HEK293 (cell line): ENCODE measurements around the gene MAML2.

Experiments used
- CTCF ChIA-PET: fragments of 350-600 bp; formaldehyde crosslinking; extraction: SDS; loops from one replicate; lab custom pipeline; 2021; ENCODE audit warnings: antibody characterized with exemption; lab: Yijun Ruan, JAX
- POLR2A ChIA-PET: fragments of 300-600 bp; formaldehyde crosslinking; extraction: SDS; loops from one replicate; lab custom pipeline; 2020; ENCODE audit warnings: antibody characterized with exemption, inconsistent platforms; lab: Yijun Ruan, JAX
- H3K27ac ChIP-seq: fragments of 200-500 bp; sonication (Bioruptor generic); 2 replicates; pipeline ENCODE4 v1.5.1; 2014; ENCODE audit warnings: low read depth, low read length, control low read depth, inconsistent platforms; ENCODE audit errors: extremely low read depth
- H3K36me3 ChIP-seq, 2 experiments: fragments of 200-500 bp in 1 of 2; sonication (Bioruptor generic) in 1 of 2; 1 replicate in 1 of 2; 2 replicates in 1 of 2; pipeline ENCODE4 v1.5.1; 2014 to 2017; ENCODE audit warnings: inconsistent platforms in 2 of 2, low read length in 2 of 2; ENCODE audit not compliant: control insufficient read depth in 2 of 2, insufficient read depth in 1 of 2
- H3K4me1 ChIP-seq: fragments of 200-500 bp; sonication (Bioruptor generic); 2 replicates; pipeline ENCODE4 v1.5.1; 2014; ENCODE audit warnings: mild to moderate bottlenecking, low read length, inconsistent platforms; ENCODE audit not compliant: control insufficient read depth, insufficient read depth
- H3K4me3 ChIP-seq: 2 replicates; pipeline ENCODE4 v1.5.1; 2011; ENCODE audit warnings: low read depth, mild to moderate bottlenecking, control low read depth, low read length, moderate library complexity
- H3K9me3 ChIP-seq: fragments of 200-500 bp; sonication (Bioruptor generic); 2 replicates; pipeline ENCODE4 v1.5.1; 2014; ENCODE audit warnings: low read depth, low read length, inconsistent platforms; ENCODE audit not compliant: control insufficient read depth, insufficient read depth
- ELK4 ChIP-seq: IDR thresholded peaks from 2 replicates; pipeline ENCODE4 v1.6.1; 2011; ENCODE audit warnings: mild to moderate bottlenecking, low read depth, low read length, borderline replicate concordance
- HOXD13 ChIP-seq: sonication (generic); formaldehyde crosslinking; IDR thresholded peaks from 2 replicates; pipeline ENCODE4 v1.8.0; 2022; ENCODE audit warnings: missing genetic modification reagents, borderline replicate concordance
- MZF1 ChIP-seq: fragments of 450-650 bp; formaldehyde crosslinking; IDR thresholded peaks from 2 replicates; pipeline ENCODE4 v1.5.1; 2017; ENCODE audit warnings: missing biosample characterization, missing genetic modification characterization, borderline replicate concordance
- ZFP37 ChIP-seq: fragments of 450-650 bp; formaldehyde crosslinking; IDR thresholded peaks from 2 replicates; pipeline ENCODE4 v1.5.1; 2016; ENCODE audit warnings: missing biosample characterization, missing genetic modification characterization
- ZNF10 ChIP-seq: fragments of 450-650 bp; formaldehyde crosslinking; IDR thresholded peaks from 2 replicates; pipeline ENCODE4 v1.5.1; 2017; ENCODE audit warnings: missing biosample characterization, missing genetic modification characterization
- ZNF121 ChIP-seq: fragments of 450-650 bp; formaldehyde crosslinking; IDR thresholded peaks from 2 replicates; pipeline ENCODE4 v1.5.1; 2016; ENCODE audit warnings: missing biosample characterization, missing genetic modification characterization
- ZNF157 ChIP-seq: fragments of 450-650 bp; formaldehyde crosslinking; IDR thresholded peaks from 2 replicates; pipeline ENCODE4 v1.5.1; 2016; ENCODE audit warnings: missing biosample characterization, missing genetic modification characterization
- ZNF274 ChIP-seq, 2 experiments: fragments of 200-500 bp in 1 of 2; fragments of 450-650 bp in 1 of 2; sonication (Bioruptor generic) in 1 of 2; formaldehyde crosslinking in 1 of 2; IDR thresholded peaks; 2 replicates each; pipeline versions ENCODE4 v1.5.1 to v1.6.1; 2014 to 2016; ENCODE audit warnings: borderline replicate concordance in 1 of 2, inconsistent platforms in 1 of 2, low read length in 1 of 2, missing biosample characterization in 1 of 2, missing genetic modification characterization in 1 of 2
- ZNF37A ChIP-seq: fragments of 450-650 bp; IDR thresholded peaks from 2 replicates; pipeline ENCODE4 v1.5.1; 2018; ENCODE audit warnings: missing biosample characterization, missing genetic modification characterization
- ZNF473 ChIP-seq: fragments of 450-650 bp; formaldehyde crosslinking; IDR thresholded peaks from 2 replicates; pipeline ENCODE4 v1.5.1; 2017; ENCODE audit warnings: missing biosample characterization, missing genetic modification characterization
- ZNF596 ChIP-seq: fragments of 450-650 bp; IDR thresholded peaks from 2 replicates; pipeline ENCODE4 v1.5.0; 2018; ENCODE audit warnings: missing biosample characterization, mild to moderate bottlenecking, missing genetic modification characterization, moderate library complexity
- ZNF76 ChIP-seq: fragments of 450-650 bp; formaldehyde crosslinking; IDR thresholded peaks from 2 replicates; pipeline ENCODE4; 2016; ENCODE audit warnings: low read depth, missing biosample characterization, missing genetic modification characterization, borderline replicate concordance
- TF ChIP-seq, protein P1 (sequence below): fragments of 450-650 bp; formaldehyde crosslinking; IDR thresholded peaks from 2 replicates; pipeline ENCODE4 v1.5.1; 2016; ENCODE audit warnings: missing biosample characterization, missing genetic modification characterization, borderline replicate concordance
- TF ChIP-seq, protein P2 (sequence below): fragments of 450-650 bp; formaldehyde crosslinking; IDR thresholded peaks from 2 replicates; pipeline ENCODE4 v1.5.1; 2016; ENCODE audit warnings: missing biosample characterization, missing genetic modification characterization

The MAML2 gene

GRCh38 chr11:96017856-96018255, 325.1 kb downstream of the MAML2 start:
- Histone ChIP-seq H3K9me3 (no peaks in the 10 kb centered on the region), H3K36me3 (no peaks in the 10 kb centered on the region), H3K4me1 (0 out of 2 replicates have a peak, but pooled peaks cover 2% of the 10 kb centered on the region), H3K27ac (no peak overlapping the region), H3K4me3 (no peak overlapping the region)
- ChIA-PET CTCF (no interaction called here), POLR2A (no interaction called here)
- TF ChIP-seq ZNF473 (tag by site-specific recombination), result no peak
- no peak for TF ChIP-seq ELK4
- no peak for TF ChIP-seq ZNF121 (tag by site-specific recombination)

- POLR2A ChIA-PET, result no interaction called here
- H3K4me1 ChIP-seq, result 0 out of 2 replicates have a peak, but pooled peaks cover 2% of the 10 kb centered on the region
- H3K27ac ChIP-seq, result no peak overlapping the region
- no peaks in the 10 kb centered on the region for H3K9me3 ChIP-seq
- no peaks in the 10 kb centered on the region for H3K36me3 ChIP-seq
- H3K4me3 ChIP-seq, result no peak overlapping the region
- no peak for TF ChIP-seq ZNF76
- TF ChIP-seq ZNF157 (tag by site-specific recombination), result no peak
- TF ChIP-seq, protein P1, sequence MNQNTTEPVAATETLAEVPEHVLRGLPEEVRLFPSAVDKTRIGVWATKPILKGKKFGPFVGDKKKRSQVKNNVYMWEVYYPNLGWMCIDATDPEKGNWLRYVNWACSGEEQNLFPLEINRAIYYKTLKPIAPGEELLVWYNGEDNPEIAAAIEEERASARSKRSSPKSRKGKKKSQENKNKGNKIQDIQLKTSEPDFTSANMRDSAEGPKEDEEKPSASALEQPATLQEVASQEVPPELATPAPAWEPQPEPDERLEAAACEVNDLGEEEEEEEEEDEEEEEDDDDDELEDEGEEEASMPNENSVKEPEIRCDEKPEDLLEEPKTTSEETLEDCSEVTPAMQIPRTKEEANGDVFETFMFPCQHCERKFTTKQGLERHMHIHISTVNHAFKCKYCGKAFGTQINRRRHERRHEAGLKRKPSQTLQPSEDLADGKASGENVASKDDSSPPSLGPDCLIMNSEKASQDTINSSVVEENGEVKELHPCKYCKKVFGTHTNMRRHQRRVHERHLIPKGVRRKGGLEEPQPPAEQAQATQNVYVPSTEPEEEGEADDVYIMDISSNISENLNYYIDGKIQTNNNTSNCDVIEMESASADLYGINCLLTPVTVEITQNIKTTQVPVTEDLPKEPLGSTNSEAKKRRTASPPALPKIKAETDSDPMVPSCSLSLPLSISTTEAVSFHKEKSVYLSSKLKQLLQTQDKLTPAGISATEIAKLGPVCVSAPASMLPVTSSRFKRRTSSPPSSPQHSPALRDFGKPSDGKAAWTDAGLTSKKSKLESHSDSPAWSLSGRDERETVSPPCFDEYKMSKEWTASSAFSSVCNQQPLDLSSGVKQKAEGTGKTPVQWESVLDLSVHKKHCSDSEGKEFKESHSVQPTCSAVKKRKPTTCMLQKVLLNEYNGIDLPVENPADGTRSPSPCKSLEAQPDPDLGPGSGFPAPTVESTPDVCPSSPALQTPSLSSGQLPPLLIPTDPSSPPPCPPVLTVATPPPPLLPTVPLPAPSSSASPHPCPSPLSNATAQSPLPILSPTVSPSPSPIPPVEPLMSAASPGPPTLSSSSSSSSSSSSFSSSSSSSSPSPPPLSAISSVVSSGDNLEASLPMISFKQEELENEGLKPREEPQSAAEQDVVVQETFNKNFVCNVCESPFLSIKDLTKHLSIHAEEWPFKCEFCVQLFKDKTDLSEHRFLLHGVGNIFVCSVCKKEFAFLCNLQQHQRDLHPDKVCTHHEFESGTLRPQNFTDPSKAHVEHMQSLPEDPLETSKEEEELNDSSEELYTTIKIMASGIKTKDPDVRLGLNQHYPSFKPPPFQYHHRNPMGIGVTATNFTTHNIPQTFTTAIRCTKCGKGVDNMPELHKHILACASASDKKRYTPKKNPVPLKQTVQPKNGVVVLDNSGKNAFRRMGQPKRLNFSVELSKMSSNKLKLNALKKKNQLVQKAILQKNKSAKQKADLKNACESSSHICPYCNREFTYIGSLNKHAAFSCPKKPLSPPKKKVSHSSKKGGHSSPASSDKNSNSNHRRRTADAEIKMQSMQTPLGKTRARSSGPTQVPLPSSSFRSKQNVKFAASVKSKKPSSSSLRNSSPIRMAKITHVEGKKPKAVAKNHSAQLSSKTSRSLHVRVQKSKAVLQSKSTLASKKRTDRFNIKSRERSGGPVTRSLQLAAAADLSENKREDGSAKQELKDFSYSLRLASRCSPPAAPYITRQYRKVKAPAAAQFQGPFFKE, result no peak
- no peak for TF ChIP-seq ZNF274 (IDR thresholded peaks at IDR 0.05; ENCODE audit: low read length)
- TF ChIP-seq ZNF274 (tag by site-specific recombination; IDR thresholded peaks at IDR 0.05; ENCODE audit: borderline replicate concordance), result no peak
- no peak for TF ChIP-seq ZFP37 (tag by site-specific recombination)
- TF ChIP-seq, protein P2, sequence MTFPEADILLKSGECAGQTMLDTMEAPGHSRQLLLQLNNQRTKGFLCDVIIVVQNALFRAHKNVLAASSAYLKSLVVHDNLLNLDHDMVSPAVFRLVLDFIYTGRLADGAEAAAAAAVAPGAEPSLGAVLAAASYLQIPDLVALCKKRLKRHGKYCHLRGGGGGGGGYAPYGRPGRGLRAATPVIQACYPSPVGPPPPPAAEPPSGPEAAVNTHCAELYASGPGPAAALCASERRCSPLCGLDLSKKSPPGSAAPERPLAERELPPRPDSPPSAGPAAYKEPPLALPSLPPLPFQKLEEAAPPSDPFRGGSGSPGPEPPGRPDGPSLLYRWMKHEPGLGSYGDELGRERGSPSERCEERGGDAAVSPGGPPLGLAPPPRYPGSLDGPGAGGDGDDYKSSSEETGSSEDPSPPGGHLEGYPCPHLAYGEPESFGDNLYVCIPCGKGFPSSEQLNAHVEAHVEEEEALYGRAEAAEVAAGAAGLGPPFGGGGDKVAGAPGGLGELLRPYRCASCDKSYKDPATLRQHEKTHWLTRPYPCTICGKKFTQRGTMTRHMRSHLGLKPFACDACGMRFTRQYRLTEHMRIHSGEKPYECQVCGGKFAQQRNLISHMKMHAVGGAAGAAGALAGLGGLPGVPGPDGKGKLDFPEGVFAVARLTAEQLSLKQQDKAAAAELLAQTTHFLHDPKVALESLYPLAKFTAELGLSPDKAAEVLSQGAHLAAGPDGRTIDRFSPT, result no peak
- no peak for TF ChIP-seq HOXD13 (CRISPR knock-in tag)
- no peak for TF ChIP-seq ZNF37A (tag by site-specific recombination)
- no peak for TF ChIP-seq ZNF10 (tag by site-specific recombination)
- no peak for TF ChIP-seq MZF1 (tag by site-specific recombination)
- TF ChIP-seq ZNF596 (tag by site-specific recombination), result no peak
- TF ChIP-seq, all 188 proteins: peak for 0
- CTCF ChIA-PET, result no interaction called here
These were observed 326.0 kb downstream of the MAML2 start for GRCh38 chr11:96016978-96017502.
